AG10803 (cell line): ENCODE results near the gene SMIM24.

Experiments used
- DNase-seq: peaks from one replicate; pipeline ENCODE4 v3.0.0; 2010; ENCODE audit warnings: low read depth
- H3K4me3 ChIP-seq: 2 replicates; pipeline ENCODE4 v1.5.1; 2011; ENCODE audit warnings: mild to moderate bottlenecking, low read length, control low read depth
- CTCF ChIP-seq: conservative IDR thresholded peaks from 2 replicates; pipeline ENCODE4 v1.5.1; 2011; ENCODE audit warnings: mild to moderate bottlenecking, low read length, control low read depth, inconsistent platforms

Gene SMIM24

GRCh38 chr19:3493651-3494050 is 13.3 kb upstream of the SMIM24 start:
- no peak overlapping the region for H3K4me3 ChIP-seq
- no peak for TF ChIP-seq CTCF
- no peak for DNase-seq

- H3K4me3 ChIP-seq: no peak overlapping the region
- no peak for TF ChIP-seq CTCF
- no peak for DNase-seq
Measured at GRCh38 chr19:3492919-3493318, 12.6 kb upstream of the SMIM24 start.

GRCh38 chr19:3492131-3492839 is 12.0 kb upstream of the SMIM24 start:
- no peak overlapping the region for H3K4me3 ChIP-seq
- TF ChIP-seq CTCF: no peak
- no peak for DNase-seq

GRCh38 chr19:3491396-3492119 is 11.2 kb upstream of the SMIM24 start:
- no peak overlapping the region for H3K4me3 ChIP-seq
- no peak for TF ChIP-seq CTCF
- no peak for DNase-seq

- DNase-seq: no peak
- no peak for TF ChIP-seq CTCF
- H3K4me3 ChIP-seq: no peak within 1 kb of the TSS
Measured at GRCh38 chr19:3483226-3483628, 2.9 kb upstream of the SMIM24 start, which contains the start of gene SMIM44. SMIM44 (minus strand) TSS chr19:3483441; CDS start chr19:3483403, 38 bp downstream.

GRCh38 chr19:3482507-3483225 is 2.3 kb upstream of the SMIM24 start:
- no peak for DNase-seq
- H3K4me3 ChIP-seq: no peak overlapping the region
- no peak for TF ChIP-seq CTCF
